ENCODE measurements around the gene PTPRG. TPM values are rescaled to one million over a fixed set of nuclear protein-coding genes. Genes with fewer than 3 reads are reported as not detected.

PTPRG gene
- total RNA-seq, 1 experiment from 2014 or later: 69.3 TPM

DNA sequence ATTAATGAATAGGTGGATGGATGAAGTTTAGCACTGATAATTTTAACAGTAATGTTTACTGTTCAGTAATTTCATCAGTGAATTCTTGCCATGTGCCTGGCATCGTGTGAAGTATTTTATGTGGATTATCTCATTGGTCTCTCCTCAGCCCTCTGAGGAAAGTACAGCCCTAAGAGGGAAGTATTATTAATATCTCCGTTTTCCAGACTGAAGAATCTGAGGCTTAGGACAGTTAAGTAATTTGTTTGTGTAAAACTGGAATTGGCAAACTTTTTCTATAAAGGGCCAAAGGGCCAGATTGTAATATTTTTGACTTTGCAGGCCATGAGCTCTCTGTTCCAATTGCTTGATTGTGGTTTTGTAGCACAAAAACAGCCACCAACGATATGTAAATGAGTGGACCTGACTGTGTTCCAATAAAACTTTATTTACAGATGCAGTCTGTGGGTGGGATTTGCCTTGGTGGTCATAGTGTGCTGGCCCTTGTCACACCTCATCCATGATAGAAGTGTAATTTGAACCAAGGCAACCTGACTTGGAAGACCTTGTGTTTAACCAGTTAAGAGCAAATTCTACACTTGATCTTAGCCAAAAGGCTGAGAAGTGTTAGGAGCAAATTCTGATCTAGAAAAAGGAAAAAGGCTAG, 556.7 kb downstream of the PTPRG start:
- Mint-ChIP-seq H3K36me3 (ENCODE audit: insufficient read depth in 1 of 3, low read depth in 3 of 3) (peaks cover 6 to 14% (median 13%) of the 10 kb centered on the region in 3 experiments; a peak in 6 of 7 replicates), H3K27me3 (ENCODE audit: low read depth) (no peaks in the 10 kb centered on the region), H3K4me3 (no peak overlapping the region), H3K4me1 (peaks cover 3 to 4% of the 10 kb centered on the region in 2 experiments; a peak in 2 of 4 replicates), H3K27ac (no peak overlapping the region), H3K9me3 (no peaks in the 10 kb centered on the region; a peak in 1 of 5 replicates)
- no peak overlapping the region for H3K4ac ChIP-seq (ENCODE audit: low read depth, low read length)
- H3K4me2 ChIP-seq (ENCODE audit: insufficient read depth, insufficient read length, low read length): no peak overlapping the region
- no peaks in the 10 kb centered on the region for H4K20me1 ChIP-seq (ENCODE audit: control insufficient read depth, insufficient read depth, insufficient read length)
- no peaks in the 10 kb centered on the region for H3K27me3 ChIP-seq (ENCODE audit: insufficient read depth, low read length)
- no peak overlapping the region for H2BK12ac ChIP-seq (ENCODE audit: insufficient read length, low read depth, low read length)
- H3K14ac ChIP-seq (ENCODE audit: insufficient read depth, low read length): no peak overlapping the region
- no peak overlapping the region for H2BK120ac ChIP-seq (ENCODE audit: low read depth, low read length, poor library complexity, severe bottlenecking)
- no peak for DNase-seq
- no peaks in the 10 kb centered on the region for H3K23me2 ChIP-seq (ENCODE audit: insufficient read length, low read depth, low read length, poor library complexity, severe bottlenecking)
- H3K9me3 ChIP-seq (ENCODE audit: control insufficient read depth, low read depth, low read length): no peaks in the 10 kb centered on the region
- no peak overlapping the region for H2BK5ac ChIP-seq (ENCODE audit: insufficient read length, low read length)
- H3K79me1 ChIP-seq (ENCODE audit: insufficient read depth, low read depth, low read length, poor library complexity, severe bottlenecking): no peaks in the 10 kb centered on the region
- H3K27ac ChIP-seq (ENCODE audit: insufficient read length, low read depth, low read length): no peak overlapping the region
- no peak for TF ChIP-seq CTCF (conservative IDR thresholded peaks at IDR 0.05)
- H2AFZ ChIP-seq (ENCODE audit: low read length): no peak overlapping the region
- no peak overlapping the region for H2BK15ac ChIP-seq (ENCODE audit: low read depth, low read length)
- H4K8ac ChIP-seq (replicated peaks; ENCODE audit: insufficient read length, low read depth, low read length): no peak overlapping the region
- H3K9ac ChIP-seq (ENCODE audit: extremely low read depth, insufficient read length, low read length): no peak overlapping the region
- no peaks in the 10 kb centered on the region for H3K79me2 ChIP-seq (ENCODE audit: insufficient read depth, low read length)
- no peak overlapping the region for H3K56ac ChIP-seq (ENCODE audit: insufficient read length, low read depth, low read length)
- H3K18ac ChIP-seq (ENCODE audit: insufficient read length, low read depth, low read length): no peak overlapping the region
- WGBS (ENCODE audit: extremely low coverage, insufficient read length, low lambda C conversion rate): no CpG with 5 or more reads among the region's 3 CpGs
- no peak overlapping the region for H2AK5ac ChIP-seq (ENCODE audit: insufficient read length, low read length)
- H3K23ac ChIP-seq (ENCODE audit: insufficient read length, low read depth, low read length): no peak overlapping the region
- no peak overlapping the region for H4K91ac ChIP-seq (ENCODE audit: insufficient read length, low read depth, low read length)
- H3K4me1 ChIP-seq (ENCODE audit: insufficient read depth, low read length): no peaks in the 10 kb centered on the region
- H2BK20ac ChIP-seq (ENCODE audit: low read depth, low read length, poor library complexity, severe bottlenecking): no peak overlapping the region
- no peak overlapping the region for H3T11ph ChIP-seq (ENCODE audit: low read length)
- H4K5ac ChIP-seq (ENCODE audit: insufficient read length, low read depth, low read length): no peak overlapping the region
